Parathyroid adenoma (tissue), 2 donors: ENCODE measurements around the gene NAP1L5.

ENCODE experiments used
- H2AFZ ChIP-seq: fragments of 300-600 bp; sonication (generic); one replicate; pipeline ENCODE4 v1.7.0; 2017; ENCODE audit warnings: antibody characterized with exemption, mild to moderate bottlenecking
- H3K27ac ChIP-seq: fragments of 300-600 bp; sonication (generic); one replicate; pipeline ENCODE4 v1.7.0; 2017
- H3K27me3 ChIP-seq: fragments of 300-600 bp; sonication (generic); one replicate; pipeline ENCODE4 v1.7.0; 2017; ENCODE audit warnings: low read length; ENCODE audit not compliant: control insufficient read depth, insufficient read depth
- H3K36me3 ChIP-seq: fragments of 300-600 bp; sonication (generic); one replicate; pipeline ENCODE4 v1.7.0; 2017; ENCODE audit warnings: low read length; ENCODE audit not compliant: control insufficient read depth, insufficient read depth
- H3K4me1 ChIP-seq: fragments of 300-600 bp; sonication (generic); one replicate; pipeline ENCODE4 v1.7.0; 2017; ENCODE audit warnings: control low read depth
- H3K4me2 ChIP-seq: fragments of 300-600 bp; sonication (generic); one replicate; pipeline ENCODE4 v1.7.0; 2017; ENCODE audit warnings: low read length
- H3K4me3 ChIP-seq: fragments of 300-600 bp; sonication (generic); one replicate; pipeline ENCODE4 v1.7.0; 2017; ENCODE audit warnings: low read depth, low read length
- H3K79me2 ChIP-seq: fragments of 300-600 bp; sonication (generic); one replicate; pipeline ENCODE4 v1.7.0; 2017; ENCODE audit warnings: control low read depth
- H3K9ac ChIP-seq: fragments of 300-600 bp; sonication (generic); one replicate; pipeline ENCODE4 v1.7.0; 2017; ENCODE audit warnings: mild to moderate bottlenecking
- H3K9me3 ChIP-seq: fragments of 300-600 bp; sonication (generic); one replicate; pipeline ENCODE4 v1.7.0; 2017; ENCODE audit warnings: low read length; ENCODE audit not compliant: control insufficient read depth
- TF ChIP-seq, protein P1 (sequence below): fragments of 300-600 bp; sonication (generic); IDR thresholded peaks from one replicate; pipeline ENCODE4 v1.7.0; 2017; ENCODE audit warnings: antibody characterized with exemption, mild to moderate bottlenecking
- donor health status: primary hyperparathyroidism.

The NAP1L5 gene

DNA sequence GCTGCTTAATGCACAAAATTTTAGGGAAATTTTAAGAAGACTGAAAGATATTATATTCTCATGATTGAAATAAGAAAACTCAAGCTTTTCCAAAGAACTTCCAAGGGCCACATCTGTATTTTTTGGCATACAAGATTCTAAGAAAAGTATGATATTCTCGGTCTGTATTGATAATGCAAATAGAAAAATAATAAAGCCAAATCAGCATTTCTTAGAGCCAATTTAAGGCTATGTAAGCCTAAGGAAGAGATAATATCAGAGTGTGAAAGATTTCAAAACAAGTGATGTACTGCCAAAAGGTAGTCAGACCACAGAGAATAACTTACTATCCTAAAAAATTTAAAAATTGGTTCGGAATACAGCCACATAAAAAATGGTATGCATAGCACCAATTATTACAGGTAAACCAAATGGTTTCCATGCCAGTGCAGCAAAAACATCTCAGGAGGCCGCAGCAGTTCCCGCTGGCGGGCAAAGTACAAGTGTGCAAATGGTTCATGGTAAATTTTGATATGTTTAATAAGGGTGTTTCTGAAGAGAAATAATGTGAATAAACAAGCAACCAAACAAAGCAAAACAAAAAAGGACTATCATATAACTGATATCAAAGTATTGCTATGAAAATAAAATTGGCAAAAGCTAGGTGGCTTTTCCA, 35.2 kb upstream of the NAP1L5 start:
- TF ChIP-seq, protein P1, sequence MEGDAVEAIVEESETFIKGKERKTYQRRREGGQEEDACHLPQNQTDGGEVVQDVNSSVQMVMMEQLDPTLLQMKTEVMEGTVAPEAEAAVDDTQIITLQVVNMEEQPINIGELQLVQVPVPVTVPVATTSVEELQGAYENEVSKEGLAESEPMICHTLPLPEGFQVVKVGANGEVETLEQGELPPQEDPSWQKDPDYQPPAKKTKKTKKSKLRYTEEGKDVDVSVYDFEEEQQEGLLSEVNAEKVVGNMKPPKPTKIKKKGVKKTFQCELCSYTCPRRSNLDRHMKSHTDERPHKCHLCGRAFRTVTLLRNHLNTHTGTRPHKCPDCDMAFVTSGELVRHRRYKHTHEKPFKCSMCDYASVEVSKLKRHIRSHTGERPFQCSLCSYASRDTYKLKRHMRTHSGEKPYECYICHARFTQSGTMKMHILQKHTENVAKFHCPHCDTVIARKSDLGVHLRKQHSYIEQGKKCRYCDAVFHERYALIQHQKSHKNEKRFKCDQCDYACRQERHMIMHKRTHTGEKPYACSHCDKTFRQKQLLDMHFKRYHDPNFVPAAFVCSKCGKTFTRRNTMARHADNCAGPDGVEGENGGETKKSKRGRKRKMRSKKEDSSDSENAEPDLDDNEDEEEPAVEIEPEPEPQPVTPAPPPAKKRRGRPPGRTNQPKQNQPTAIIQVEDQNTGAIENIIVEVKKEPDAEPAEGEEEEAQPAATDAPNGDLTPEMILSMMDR, result no peak
- Histone ChIP-seq H3K4me3 (no peak overlapping the region), H3K4me2 (peak overlapping the region; percentile 20), H2AFZ (no peak overlapping the region), H3K4me1 (peaks cover 26% of the 10 kb centered on the region), H3K9ac (no peak overlapping the region), H3K27ac (no peak overlapping the region), H3K27me3 (no peaks in the 10 kb centered on the region), H3K36me3 (no peaks in the 10 kb centered on the region), H3K79me2 (no peaks in the 10 kb centered on the region), H3K9me3 (no peaks in the 10 kb centered on the region)

DNA sequence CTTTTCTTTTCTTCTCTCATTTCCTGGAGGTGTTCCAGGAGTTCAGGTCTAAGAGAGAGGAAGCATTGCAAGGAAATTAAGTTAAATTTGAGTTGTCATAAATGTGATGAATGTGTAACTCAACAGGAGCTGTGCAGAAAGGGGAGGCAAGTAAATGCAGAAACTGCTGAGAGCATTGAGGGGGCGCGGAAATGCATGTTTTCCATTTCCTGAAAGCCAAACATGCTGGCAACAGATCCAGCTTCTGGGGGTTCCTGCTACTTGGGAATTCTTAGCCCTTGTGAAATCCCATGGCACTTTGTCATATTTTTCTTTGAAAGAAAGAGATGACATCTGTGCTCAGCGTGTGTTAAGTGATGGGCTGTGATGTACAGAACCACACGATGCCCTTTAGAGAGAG, 33.8 kb upstream of the NAP1L5 start:
- H3K9ac ChIP-seq, result no peak overlapping the region
- H3K9me3 ChIP-seq, result no peaks in the 10 kb centered on the region
- H3K27ac ChIP-seq, result no peak overlapping the region
- TF ChIP-seq, protein P1, result no peak
- no peaks in the 10 kb centered on the region for H3K27me3 ChIP-seq
- H3K4me1 ChIP-seq, result peaks cover 26% of the 10 kb centered on the region
- no peaks in the 10 kb centered on the region for H3K36me3 ChIP-seq
- no peak overlapping the region for H3K4me2 ChIP-seq
- H3K4me3 ChIP-seq, result no peak overlapping the region
- no peaks in the 10 kb centered on the region for H3K79me2 ChIP-seq
- H2AFZ ChIP-seq, result no peak overlapping the region

GRCh38 chr4:88730811-88731210, 33.2 kb upstream of the NAP1L5 start:
- H3K4me1 ChIP-seq, result peaks cover 23% of the 10 kb centered on the region
- no peaks in the 10 kb centered on the region for H3K9me3 ChIP-seq
- H3K9ac ChIP-seq, result no peak overlapping the region
- H3K79me2 ChIP-seq, result no peaks in the 10 kb centered on the region
- no peak overlapping the region for H2AFZ ChIP-seq
- H3K27me3 ChIP-seq, result no peaks in the 10 kb centered on the region
- H3K4me3 ChIP-seq, result no peak overlapping the region
- TF ChIP-seq, protein P1, result no peak
- no peak overlapping the region for H3K4me2 ChIP-seq
- H3K36me3 ChIP-seq, result no peaks in the 10 kb centered on the region
- H3K27ac ChIP-seq, result no peak overlapping the region

DNA sequence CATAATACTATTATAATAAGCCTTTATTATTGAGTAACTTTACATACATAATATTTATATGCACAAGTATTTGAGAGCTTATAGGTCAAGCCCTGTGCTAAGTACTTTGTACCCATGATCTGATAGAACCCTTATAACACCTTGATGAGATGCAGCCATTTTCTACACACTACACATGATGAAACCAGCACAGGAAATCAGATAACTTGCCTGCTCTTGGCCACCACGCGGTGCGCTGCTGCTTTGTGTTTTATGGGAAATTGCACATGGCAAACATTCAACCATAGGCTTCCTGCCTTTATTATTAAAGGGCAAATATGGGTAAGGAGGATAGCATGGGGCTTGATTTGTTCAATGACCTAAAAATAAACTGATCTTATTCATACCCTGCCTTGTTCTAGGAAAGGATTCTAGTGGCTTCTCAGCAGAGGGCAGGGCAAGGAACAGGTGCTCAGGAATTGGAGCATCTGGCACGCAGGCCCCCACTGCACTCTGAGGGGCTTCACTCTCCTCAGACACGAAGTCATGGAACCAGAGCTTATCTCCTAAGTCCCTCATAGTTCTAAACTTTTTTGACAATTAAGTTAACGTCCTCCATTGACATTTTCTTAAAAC, 31.6 kb upstream of the NAP1L5 start:
- H3K36me3 ChIP-seq, result no peaks in the 10 kb centered on the region
- H3K9me3 ChIP-seq, result no peaks in the 10 kb centered on the region
- TF ChIP-seq, protein P1, result peak; percentile 27
- H3K4me2 ChIP-seq, result no peak overlapping the region
- H3K4me3 ChIP-seq, result no peak overlapping the region
- no peaks in the 10 kb centered on the region for H3K79me2 ChIP-seq
- H3K4me1 ChIP-seq, result peaks cover 19% of the 10 kb centered on the region
- H3K27me3 ChIP-seq, result no peaks in the 10 kb centered on the region
- no peak overlapping the region for H2AFZ ChIP-seq
- no peak overlapping the region for H3K9ac ChIP-seq
- no peak overlapping the region for H3K27ac ChIP-seq

DNA sequence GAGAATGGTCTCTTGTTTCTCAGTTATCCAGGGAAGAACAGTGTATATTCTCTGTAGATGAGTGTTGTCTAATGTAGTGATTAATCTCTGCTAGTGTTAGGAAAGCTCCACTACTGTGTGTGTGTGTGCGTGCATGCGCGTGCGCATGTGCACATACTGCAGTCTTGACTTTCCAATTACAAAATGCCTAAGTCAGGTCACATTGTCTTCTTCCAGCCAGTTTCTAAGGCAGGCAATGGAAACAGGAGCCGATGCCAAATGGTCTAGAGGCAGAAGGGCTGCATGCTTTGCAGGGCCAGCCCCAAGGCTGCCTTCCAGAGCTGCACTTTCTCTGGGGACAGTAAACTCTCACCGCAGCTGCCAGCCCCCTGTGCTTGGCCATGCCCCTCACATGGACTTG, 30.5 kb upstream of the NAP1L5 start:
- TF ChIP-seq, protein P1, result no peak
- Histone ChIP-seq H3K27ac (peak overlapping the region; percentile 44), H3K4me1 (peaks cover 19% of the 10 kb centered on the region), H3K79me2 (no peaks in the 10 kb centered on the region), H3K4me2 (no peak overlapping the region), H3K9me3 (no peaks in the 10 kb centered on the region), H3K36me3 (no peaks in the 10 kb centered on the region), H3K27me3 (no peaks in the 10 kb centered on the region), H2AFZ (no peak overlapping the region), H3K9ac (no peak overlapping the region), H3K4me3 (no peak overlapping the region)
